Lower lobe of right lung (tissue), 2 donors: Measurements from ENCODE around the gene BRI3BP. TPM values are rescaled to one million over a fixed set of nuclear protein-coding genes. Genes with fewer than 3 reads are reported as not detected.

Experiments used
- ATAC-seq, 2 donors: fragments of 200-7000 bp; cut with Tn5 transposase; one replicate each; pipeline ENCODE4 v1.9.1; 2020 to 2022; ENCODE audit warnings: mild to moderate bottlenecking in 2 of 2, moderate library complexity in 2 of 2
- DNase-seq: peaks from one replicate; pipeline ENCODE4 v3.0.0-alpha.2; 2020
- H3K27ac ChIP-seq: fragments of 200-600 bp; one replicate; pipeline ENCODE4 v1.8.0; 2022
- H3K27me3 ChIP-seq: fragments of 200-600 bp; one replicate; pipeline ENCODE4 v1.8.0; 2022; ENCODE audit warnings: low read depth
- H3K36me3 ChIP-seq: fragments of 200-600 bp; one replicate; pipeline ENCODE4 v1.8.0; 2022; ENCODE audit warnings: mild to moderate bottlenecking
- H3K4me1 ChIP-seq: fragments of 200-600 bp; one replicate; pipeline ENCODE4 v1.8.0; 2022
- H3K4me3 ChIP-seq: fragments of 200-600 bp; one replicate; pipeline ENCODE4 v1.8.0; 2022; ENCODE audit warnings: mild to moderate bottlenecking
- H3K9me3 ChIP-seq: fragments of 200-600 bp; one replicate; pipeline ENCODE4 v1.8.0; 2022
- intact Hi-C: fragments of 100-400 bp; cut with DNase I; formaldehyde crosslinking; loops from one replicate; pipeline ENCODE4 v1.11.0; 2022
- total RNA-seq: library from RNA; stranded (reverse); fragmentation: NEBNext Ultra II Directional; extraction: Animal tissue kit (Norgen Biotek cat#: 25700); gene quantifications from one replicate; pipeline ENCODE4 v1.2.1, GENCODE V29; 2021
- TF ChIP-seq, protein P1 (sequence below): fragments of 200-600 bp; IDR thresholded peaks from one replicate; pipeline ENCODE4 v1.8.0; 2022; ENCODE audit warnings: antibody characterized with exemption, mild to moderate bottlenecking
- donor health status: DM: no; HTN: yes; CAD: no; lungs with severe emphysema.

The BRI3BP gene
- total RNA-seq, 1 donor from 2014 or later, result 7.3 TPM

DNA sequence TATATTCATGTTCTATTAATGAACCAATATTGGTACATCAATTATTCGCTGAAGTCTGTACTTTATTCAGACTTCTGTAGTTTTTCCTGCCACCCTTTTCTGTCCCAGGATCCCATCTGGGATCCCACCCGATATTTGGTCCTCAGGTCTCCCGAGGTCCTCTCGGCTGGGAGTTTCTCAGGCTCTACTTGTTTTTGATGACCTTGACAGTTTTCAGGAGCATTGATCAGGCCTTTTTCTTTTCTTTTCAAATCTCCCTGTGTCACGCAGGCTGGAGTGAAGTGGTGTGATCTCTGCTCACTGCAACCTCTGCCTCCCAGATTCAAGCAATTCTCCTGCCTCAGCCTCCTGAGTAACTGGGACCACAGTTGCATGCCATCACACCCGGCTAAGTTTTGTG, 11.2 kb downstream of the BRI3BP start:
- intact Hi-C loops, result no loop called here
- no peaks in the 10 kb centered on the region for H3K36me3 ChIP-seq
- DNase-seq (no peak), ATAC-seq (no peak)
- no peak overlapping the region for H3K4me3 ChIP-seq
- H3K27me3 ChIP-seq, result no peaks in the 10 kb centered on the region
- no peaks in the 10 kb centered on the region for H3K9me3 ChIP-seq
- TF ChIP-seq, protein P1, sequence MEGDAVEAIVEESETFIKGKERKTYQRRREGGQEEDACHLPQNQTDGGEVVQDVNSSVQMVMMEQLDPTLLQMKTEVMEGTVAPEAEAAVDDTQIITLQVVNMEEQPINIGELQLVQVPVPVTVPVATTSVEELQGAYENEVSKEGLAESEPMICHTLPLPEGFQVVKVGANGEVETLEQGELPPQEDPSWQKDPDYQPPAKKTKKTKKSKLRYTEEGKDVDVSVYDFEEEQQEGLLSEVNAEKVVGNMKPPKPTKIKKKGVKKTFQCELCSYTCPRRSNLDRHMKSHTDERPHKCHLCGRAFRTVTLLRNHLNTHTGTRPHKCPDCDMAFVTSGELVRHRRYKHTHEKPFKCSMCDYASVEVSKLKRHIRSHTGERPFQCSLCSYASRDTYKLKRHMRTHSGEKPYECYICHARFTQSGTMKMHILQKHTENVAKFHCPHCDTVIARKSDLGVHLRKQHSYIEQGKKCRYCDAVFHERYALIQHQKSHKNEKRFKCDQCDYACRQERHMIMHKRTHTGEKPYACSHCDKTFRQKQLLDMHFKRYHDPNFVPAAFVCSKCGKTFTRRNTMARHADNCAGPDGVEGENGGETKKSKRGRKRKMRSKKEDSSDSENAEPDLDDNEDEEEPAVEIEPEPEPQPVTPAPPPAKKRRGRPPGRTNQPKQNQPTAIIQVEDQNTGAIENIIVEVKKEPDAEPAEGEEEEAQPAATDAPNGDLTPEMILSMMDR, result no peak
- no peaks in the 10 kb centered on the region for H3K4me1 ChIP-seq
- H3K27ac ChIP-seq, result no peak overlapping the region

DNA sequence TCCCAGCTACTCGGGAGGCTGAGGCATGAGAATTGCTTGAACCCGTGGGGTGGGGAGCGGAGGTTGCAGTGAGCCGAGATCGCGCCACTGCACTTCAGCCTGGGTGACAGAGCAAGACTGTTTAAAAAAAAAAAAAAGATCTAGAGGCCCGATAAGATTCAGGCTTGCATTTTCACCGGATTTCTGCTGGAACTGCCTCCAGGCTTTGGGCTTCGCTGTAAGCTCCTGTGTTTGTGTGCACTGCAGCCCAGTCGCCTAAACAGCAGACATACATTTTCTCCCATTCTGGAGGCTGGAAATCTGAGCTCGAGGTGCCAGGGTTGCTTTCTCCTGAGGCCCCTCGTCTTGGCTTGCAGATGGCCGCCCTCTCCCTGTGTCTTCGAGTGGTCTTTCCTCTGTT, 12.2 kb downstream of the BRI3BP start:
- Histone ChIP-seq H3K36me3 (no peaks in the 10 kb centered on the region), H3K4me1 (no peaks in the 10 kb centered on the region), H3K27me3 (no peaks in the 10 kb centered on the region), H3K27ac (no peak overlapping the region), H3K4me3 (no peak overlapping the region), H3K9me3 (no peaks in the 10 kb centered on the region)
- TF ChIP-seq, protein P1, result no peak
- ATAC-seq (no peak), DNase-seq (peak; percentile 7)
- intact Hi-C loops, result no loop called here

DNA sequence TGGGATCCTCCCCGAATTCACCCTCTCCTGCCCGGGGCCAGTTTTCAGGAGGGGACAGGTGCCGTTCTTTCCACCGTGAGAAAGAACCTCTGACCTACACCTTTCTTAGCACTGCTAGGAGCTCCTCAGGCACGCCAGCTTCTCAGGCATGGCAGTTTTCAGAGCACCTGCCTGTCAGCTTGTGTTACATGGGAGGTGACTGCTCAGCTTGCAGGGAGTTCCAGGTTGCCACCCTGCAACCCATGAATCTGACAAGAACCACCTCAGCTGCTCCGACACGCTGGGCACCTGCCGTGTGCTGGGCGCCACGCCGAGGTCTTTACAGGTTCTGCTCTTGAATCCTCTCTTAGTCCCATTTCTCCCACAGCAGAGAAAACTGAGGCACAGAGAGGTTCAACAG, 12.9 kb downstream of the BRI3BP start:
- TF ChIP-seq, protein P1, result no peak
- H3K4me1 ChIP-seq, result no peaks in the 10 kb centered on the region
- DNase-seq (peak; percentile 19), ATAC-seq (no peak)
- H3K9me3 ChIP-seq, result no peaks in the 10 kb centered on the region
- no peaks in the 10 kb centered on the region for H3K27me3 ChIP-seq
- no peaks in the 10 kb centered on the region for H3K36me3 ChIP-seq
- intact Hi-C loops, result no loop called here
- no peak overlapping the region for H3K4me3 ChIP-seq
- no peak overlapping the region for H3K27ac ChIP-seq

DNA sequence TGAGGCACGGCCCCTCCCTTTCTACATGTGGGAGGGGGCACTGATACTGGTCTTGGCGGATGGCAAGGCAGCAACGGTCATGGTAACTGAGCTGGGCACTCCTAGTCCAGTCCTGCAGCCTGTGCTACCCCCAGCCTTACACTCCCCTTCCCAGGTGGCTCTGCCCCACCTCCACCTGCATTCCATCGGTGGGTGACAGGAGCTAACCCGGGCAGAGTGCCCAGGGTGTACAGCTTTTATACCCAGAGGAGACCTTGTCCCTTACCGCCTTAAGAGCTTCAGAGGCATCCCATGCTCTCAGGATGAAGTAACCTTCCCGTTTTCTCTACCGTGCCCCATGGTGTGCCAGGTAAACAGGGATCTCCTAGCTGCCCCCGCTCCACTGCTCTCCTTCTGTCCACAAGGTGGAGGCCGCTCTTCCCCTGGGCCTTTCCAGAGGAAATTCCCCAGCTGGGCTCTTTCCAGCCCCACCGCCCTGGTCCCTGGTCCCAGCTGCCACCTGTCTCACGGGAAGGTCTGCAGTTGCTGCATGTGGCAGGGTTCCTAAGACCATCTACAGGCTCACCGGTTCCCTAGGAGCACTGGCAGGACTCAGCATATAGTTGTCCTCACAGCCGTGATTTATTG, 20.5 kb downstream of the BRI3BP start:
- H3K9me3 ChIP-seq, result no peaks in the 10 kb centered on the region
- ATAC-seq, result peak; percentile 43 to 76
- peaks cover 19% of the 10 kb centered on the region for H3K36me3 ChIP-seq
- H3K27me3 ChIP-seq, result no peaks in the 10 kb centered on the region
- intact Hi-C loops, result no loop called here
- no peak overlapping the region for H3K4me3 ChIP-seq
- TF ChIP-seq, protein P1, result no peak
- H3K27ac ChIP-seq, result no peak overlapping the region
- DNase-seq, result no peak
- H3K4me1 ChIP-seq, result no peaks in the 10 kb centered on the region

DNA sequence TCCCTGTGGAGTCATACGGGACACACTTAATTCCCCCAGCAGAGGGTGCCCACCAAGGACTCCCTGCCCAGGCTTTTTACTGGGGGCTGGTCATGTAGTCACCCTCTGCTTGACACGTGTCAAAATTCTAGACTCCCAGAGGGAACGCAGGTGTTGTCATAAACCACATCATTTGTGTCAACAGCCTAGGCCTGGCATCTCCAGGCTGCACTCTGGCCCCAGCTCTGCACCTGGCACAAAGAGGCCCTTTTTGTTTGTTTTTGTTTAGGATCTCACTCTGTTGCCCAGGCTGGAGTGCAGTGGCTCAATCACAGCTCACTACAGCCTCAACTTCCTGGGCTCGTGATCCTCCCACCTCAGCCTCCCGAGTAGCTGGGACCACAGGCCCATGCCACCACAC, 21.1 kb downstream of the BRI3BP start:
- no peak for ATAC-seq
- Histone ChIP-seq H3K4me1 (no peaks in the 10 kb centered on the region), H3K27me3 (no peaks in the 10 kb centered on the region), H3K9me3 (no peaks in the 10 kb centered on the region), H3K27ac (no peak overlapping the region), H3K36me3 (peaks cover 19% of the 10 kb centered on the region), H3K4me3 (no peak overlapping the region)
- intact Hi-C loops, result no loop called here
- TF ChIP-seq, protein P1, result no peak
- DNase-seq, result no peak
